H9 (cell line): ENCODE data around the gene SLC25A41. TPM values are rescaled to one million over a fixed set of nuclear protein-coding genes. Genes with fewer than 3 reads are reported as not detected.

Experiments used
- DNase-seq: peaks from one replicate; pipeline ENCODE4 v3.0.0-alpha.2; 2017
- H2AFZ ChIP-seq: one replicate; pipeline ENCODE4 v1.6.1; 2013; ENCODE audit warnings: mild to moderate bottlenecking, low read length, control low read depth, moderate library complexity
- H2AK5ac ChIP-seq: 2 replicates; pipeline ENCODE4 v1.6.1; 2013; ENCODE audit warnings: low read length, control low read depth, mixed read lengths; ENCODE audit not compliant: insufficient read length
- H2BK120ac ChIP-seq: one replicate; pipeline ENCODE4 v1.6.1; 2013; ENCODE audit warnings: low read depth, mild to moderate bottlenecking, low read length, control low read depth, inconsistent platforms; ENCODE audit not compliant: poor library complexity, severe bottlenecking
- H2BK12ac ChIP-seq: 2 replicates; pipeline ENCODE4 v1.6.1; 2013; ENCODE audit warnings: low read length, control low read depth, mixed read lengths, low read depth; ENCODE audit not compliant: insufficient read length
- H2BK15ac ChIP-seq: 2 replicates; pipeline ENCODE4 v1.6.1; 2013; ENCODE audit warnings: low read depth, low read length, control low read depth
- H2BK20ac ChIP-seq: one replicate; pipeline ENCODE4 v1.6.1; 2013; ENCODE audit warnings: low read depth, mild to moderate bottlenecking, low read length, control low read depth, inconsistent platforms; ENCODE audit not compliant: poor library complexity, severe bottlenecking
- H2BK5ac ChIP-seq: 2 replicates; pipeline ENCODE4 v1.6.1; 2013; ENCODE audit warnings: low read length, control low read depth, mixed read lengths; ENCODE audit not compliant: insufficient read length
- H3K14ac ChIP-seq: 2 replicates; pipeline ENCODE4 v1.6.1; 2013; ENCODE audit warnings: low read length, control low read depth; ENCODE audit not compliant: insufficient read depth
- H3K18ac ChIP-seq: 2 replicates; pipeline ENCODE4 v1.6.1; 2013; ENCODE audit warnings: low read depth, mild to moderate bottlenecking, mixed read lengths, low read length, control low read depth; ENCODE audit not compliant: insufficient read length
- H3K23ac ChIP-seq: 2 replicates; pipeline ENCODE4 v1.6.1; 2013; ENCODE audit warnings: low read length, control low read depth, mixed read lengths, low read depth; ENCODE audit not compliant: insufficient read length
- H3K23me2 ChIP-seq: 2 replicates; pipeline ENCODE4 v1.6.1; 2013; ENCODE audit warnings: low read depth, mild to moderate bottlenecking, mixed read lengths, low read length, control low read depth; ENCODE audit not compliant: insufficient read length, poor library complexity, severe bottlenecking
- H3K27ac ChIP-seq: 2 replicates; pipeline ENCODE4 v1.5.1; 2013; ENCODE audit warnings: low read length, control low read depth, mixed read lengths, low read depth; ENCODE audit not compliant: insufficient read length
- H3K27me3 ChIP-seq: 2 replicates; pipeline ENCODE4 v1.6.1; 2013; ENCODE audit warnings: low read length, control low read depth, inconsistent platforms; ENCODE audit not compliant: insufficient read depth
- H3K4ac ChIP-seq: 2 replicates; pipeline ENCODE4 v1.6.1; 2013; ENCODE audit warnings: low read depth, mild to moderate bottlenecking, control low read depth, inconsistent platforms, low read length, moderate library complexity
- H3K4me1 ChIP-seq: 2 replicates; pipeline ENCODE4 v1.6.1; 2013; ENCODE audit warnings: low read length, control low read depth, inconsistent platforms; ENCODE audit not compliant: insufficient read depth
- H3K4me2 ChIP-seq: 2 replicates; pipeline ENCODE4 v1.6.1; 2013; ENCODE audit warnings: low read length, control low read depth, mixed read lengths; ENCODE audit not compliant: insufficient read length, insufficient read depth
- H3K56ac ChIP-seq: 2 replicates; pipeline ENCODE4 v1.6.1; 2013; ENCODE audit warnings: low read depth, mild to moderate bottlenecking, mixed read lengths, low read length, control low read depth; ENCODE audit not compliant: insufficient read length
- H3K79me1 ChIP-seq: 2 replicates; pipeline ENCODE4 v1.6.1; 2013; ENCODE audit warnings: low read depth, mild to moderate bottlenecking, moderate library complexity, low read length, control low read depth, inconsistent platforms; ENCODE audit not compliant: insufficient read depth, poor library complexity, severe bottlenecking
- H3K79me2 ChIP-seq: 2 replicates; pipeline ENCODE4 v1.6.1; 2013; ENCODE audit warnings: low read length, control low read depth, inconsistent platforms; ENCODE audit not compliant: insufficient read depth
- H3K9ac ChIP-seq: 2 replicates; pipeline ENCODE4 v1.6.1; 2013; ENCODE audit warnings: low read length, control low read depth, mixed read lengths; ENCODE audit not compliant: insufficient read length; ENCODE audit errors: extremely low read depth
- H3K9me3 ChIP-seq: one replicate; pipeline ENCODE4 v1.6.1; 2013; ENCODE audit warnings: low read depth, low read length, inconsistent platforms; ENCODE audit not compliant: control insufficient read depth
- H3T11ph ChIP-seq: one replicate; pipeline ENCODE4 v1.6.1; 2013; ENCODE audit warnings: mild to moderate bottlenecking, low read length, control low read depth, inconsistent platforms
- H4K20me1 ChIP-seq: one replicate; pipeline ENCODE4 v1.6.1; 2013; ENCODE audit not compliant: control insufficient read depth, insufficient read length, insufficient read depth
- H4K5ac ChIP-seq: 2 replicates; pipeline ENCODE4 v1.6.1; 2013; ENCODE audit warnings: low read depth, mild to moderate bottlenecking, mixed read lengths, low read length, control low read depth; ENCODE audit not compliant: insufficient read length
- H4K8ac ChIP-seq: replicated peaks from 2 replicates; pipeline ENCODE4 v1.6.1; 2013; ENCODE audit warnings: low read length, control low read depth, mixed read lengths, low read depth; ENCODE audit not compliant: insufficient read length
- H4K91ac ChIP-seq: 2 replicates; pipeline ENCODE4 v1.6.1; 2013; ENCODE audit warnings: low read depth, mild to moderate bottlenecking, moderate library complexity, mixed read lengths, low read length, control low read depth; ENCODE audit not compliant: insufficient read length
- H3K27ac Mint-ChIP-seq, 3 experiments: 2 replicates in 2 of 3; 3 replicates in 1 of 3; pipeline ENCODE4 v1.8.0; 2020 to 2021; ENCODE audit warnings: mixed read lengths in 3 of 3, mild to moderate bottlenecking in 1 of 3, moderate library complexity in 1 of 3
- H3K27me3 Mint-ChIP-seq: 2 replicates; pipeline ENCODE4 v1.8.0; 2021; ENCODE audit warnings: low read depth, mild to moderate bottlenecking, moderate library complexity, mixed read lengths
- H3K36me3 Mint-ChIP-seq, 3 experiments: 2 replicates in 2 of 3; 3 replicates in 1 of 3; pipeline ENCODE4 v1.8.0; 2020 to 2021; ENCODE audit warnings: low read depth in 3 of 3, mixed read lengths in 3 of 3; ENCODE audit not compliant: insufficient read depth in 1 of 3
- H3K4me1 Mint-ChIP-seq, 2 experiments: 2 replicates each; pipeline ENCODE4 v1.8.0; 2020; ENCODE audit warnings: mixed read lengths in 2 of 2
- H3K4me3 Mint-ChIP-seq, 2 experiments: 2 replicates in 1 of 2; 3 replicates in 1 of 2; pipeline ENCODE4 v1.8.0; 2020 to 2021; ENCODE audit warnings: mild to moderate bottlenecking in 2 of 2, mixed read lengths in 2 of 2, moderate library complexity in 1 of 2
- H3K9me3 Mint-ChIP-seq, 2 experiments: 2 replicates in 1 of 2; 3 replicates in 1 of 2; pipeline ENCODE4 v1.8.0; 2020; ENCODE audit warnings: mild to moderate bottlenecking in 2 of 2, mixed read lengths in 2 of 2, moderate library complexity in 1 of 2
- WGBS: extraction: QIAGEN DNeasy Blood & Tissue Kit; methylation state at CpG from one replicate; pipeline ENCODE4 v1.1.7; 2013; ENCODE audit warnings: missing lambda C conversion rate, low lambda C conversion rate, mixed read lengths; ENCODE audit not compliant: insufficient read length; ENCODE audit errors: extremely low coverage; 5-methylcytosine and 5-hydroxymethylcytosine counted together
- total RNA-seq: library from RNA; stranded (reverse); gene quantifications from 2 replicates; pipeline ENCODE4 v1.2.1, GENCODE V29; 2021
- TF ChIP-seq, protein P1 (sequence below): fragments of 200-600 bp; sonication (generic); conservative IDR thresholded peaks from 3 replicates; pipeline ENCODE4 v1.8.0; 2021; ENCODE audit warnings: antibody characterized with exemption, mild to moderate bottlenecking

The SLC25A41 gene
- total RNA-seq, 1 experiment from 2014 or later = 0.20 TPM

- Histone ChIP-seq H4K5ac (no peak overlapping the region), H3K4me1 (no peaks in the 10 kb centered on the region), H2BK20ac (no peak overlapping the region), H3K79me2 (no peaks in the 10 kb centered on the region), H3T11ph (no peak overlapping the region), H3K4me2 (no peak overlapping the region), H4K8ac (no peak overlapping the region), H4K91ac (no peak overlapping the region), H3K56ac (no peak overlapping the region), H2BK120ac (no peak overlapping the region), H3K23ac (no peak overlapping the region), H3K18ac (no peak overlapping the region), H2AFZ (no peak overlapping the region), H3K4ac (no peak overlapping the region), H2BK15ac (no peak overlapping the region), H3K27me3 (no peaks in the 10 kb centered on the region), H2BK5ac (no peak overlapping the region), H4K20me1 (no peaks in the 10 kb centered on the region), H3K9me3 (no peaks in the 10 kb centered on the region), H2AK5ac (no peak overlapping the region), H3K9ac (no peak overlapping the region), H3K27ac (no peak overlapping the region), H2BK12ac (no peak overlapping the region), H3K23me2 (no peaks in the 10 kb centered on the region), H3K79me1 (no peaks in the 10 kb centered on the region), H3K14ac (no peak overlapping the region)
- Mint-ChIP-seq H3K9me3 (no peaks in the 10 kb centered on the region), H3K36me3 (no peaks in the 10 kb centered on the region), H3K27me3 (peaks cover 6% of the 10 kb centered on the region), H3K4me3 (no peak overlapping the region), H3K4me1 (peaks cover 9 to 15% of the 10 kb centered on the region in 2 experiments), H3K27ac (no peak overlapping the region)
- TF ChIP-seq, protein P1, sequence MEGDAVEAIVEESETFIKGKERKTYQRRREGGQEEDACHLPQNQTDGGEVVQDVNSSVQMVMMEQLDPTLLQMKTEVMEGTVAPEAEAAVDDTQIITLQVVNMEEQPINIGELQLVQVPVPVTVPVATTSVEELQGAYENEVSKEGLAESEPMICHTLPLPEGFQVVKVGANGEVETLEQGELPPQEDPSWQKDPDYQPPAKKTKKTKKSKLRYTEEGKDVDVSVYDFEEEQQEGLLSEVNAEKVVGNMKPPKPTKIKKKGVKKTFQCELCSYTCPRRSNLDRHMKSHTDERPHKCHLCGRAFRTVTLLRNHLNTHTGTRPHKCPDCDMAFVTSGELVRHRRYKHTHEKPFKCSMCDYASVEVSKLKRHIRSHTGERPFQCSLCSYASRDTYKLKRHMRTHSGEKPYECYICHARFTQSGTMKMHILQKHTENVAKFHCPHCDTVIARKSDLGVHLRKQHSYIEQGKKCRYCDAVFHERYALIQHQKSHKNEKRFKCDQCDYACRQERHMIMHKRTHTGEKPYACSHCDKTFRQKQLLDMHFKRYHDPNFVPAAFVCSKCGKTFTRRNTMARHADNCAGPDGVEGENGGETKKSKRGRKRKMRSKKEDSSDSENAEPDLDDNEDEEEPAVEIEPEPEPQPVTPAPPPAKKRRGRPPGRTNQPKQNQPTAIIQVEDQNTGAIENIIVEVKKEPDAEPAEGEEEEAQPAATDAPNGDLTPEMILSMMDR = no peak
- no CpG with 5 or more reads among the region's 3 CpGs for WGBS
- DNase-seq = no peak
These were observed 49.7 kb upstream of the SLC25A41 start for GRCh38 chr19:6483235-6483634.
